HUES64 (cell line): ENCODE data around the gene RAD51D.

Experiments used
- H3K27ac ChIP-seq: 2 replicates; pipeline ENCODE4 v1.7.0; 2013; ENCODE audit warnings: low read depth, low read length, inconsistent platforms
- H3K27me3 ChIP-seq: 2 replicates; pipeline ENCODE4 v1.6.1; 2013; ENCODE audit warnings: mild to moderate bottlenecking, low read length; ENCODE audit not compliant: insufficient read depth
- H3K36me3 ChIP-seq: 2 replicates; pipeline ENCODE4 v1.6.1; 2013; ENCODE audit warnings: mild to moderate bottlenecking, low read length; ENCODE audit not compliant: insufficient read depth
- H3K4me1 ChIP-seq: 2 replicates; pipeline ENCODE4 v1.6.1; 2013; ENCODE audit warnings: mild to moderate bottlenecking, low read length, moderate library complexity; ENCODE audit not compliant: insufficient read depth
- H3K4me3 ChIP-seq: 2 replicates; pipeline ENCODE4 v1.5.1; 2013; ENCODE audit warnings: mild to moderate bottlenecking, low read length, moderate library complexity
- H3K9ac ChIP-seq: 2 replicates; pipeline ENCODE4 v1.6.1; 2013; ENCODE audit warnings: mild to moderate bottlenecking, low read depth, low read length
- H3K9me3 ChIP-seq: 2 replicates; pipeline ENCODE4 v1.6.1; 2013; ENCODE audit warnings: low read depth, low read length; ENCODE audit not compliant: insufficient read depth
- whole genome bisulfite sequencing: fragments of 150-250, 120-280 bp; methylation state at CpG from one replicate; pipeline ENCODE4 v1.1.7; 2013; ENCODE audit warnings: missing lambda C conversion rate; 5-methylcytosine and 5-hydroxymethylcytosine counted together

The RAD51D gene

DNA sequence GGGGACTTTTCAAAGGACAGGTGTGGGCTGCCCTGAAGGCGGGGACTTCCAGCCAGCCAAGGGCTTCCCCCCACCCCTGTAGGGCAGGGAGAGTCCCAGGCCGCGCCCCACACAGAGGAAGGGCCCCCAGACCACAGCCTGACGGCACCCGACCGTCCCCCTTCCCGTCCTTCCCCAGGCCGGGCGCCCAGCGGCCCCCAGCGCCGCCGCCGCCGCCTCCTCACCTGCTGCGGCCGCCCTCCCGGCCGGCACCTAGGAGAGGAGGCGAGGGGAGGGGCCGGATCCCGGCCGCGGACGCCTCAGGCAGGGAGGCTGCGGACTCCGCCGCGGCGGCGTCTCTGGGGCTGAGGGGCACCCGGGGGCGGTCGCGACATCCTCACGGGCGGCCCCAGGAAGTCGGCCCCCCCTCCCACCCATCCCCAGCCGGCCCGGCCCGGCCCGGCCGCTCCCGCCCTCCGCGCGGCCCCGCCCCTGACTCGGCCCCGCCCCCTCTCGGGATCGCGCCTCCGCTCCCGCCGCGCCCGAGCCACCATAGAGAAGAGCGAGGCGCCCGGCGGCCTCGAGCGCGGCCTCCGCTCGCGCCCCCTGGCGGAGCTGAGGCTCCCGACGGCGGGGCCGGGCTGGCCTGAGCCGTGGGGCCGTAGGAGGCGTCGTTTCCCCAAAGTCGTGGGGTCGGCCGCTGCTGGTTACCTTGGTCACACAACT is 30.6 kb downstream of the RAD51D start:
- H3K9me3 ChIP-seq, result no peaks in the 10 kb centered on the region
- under 1% methylated on average over 76 of the region's 80 CpGs for WGBS
- peaks cover 8% of the 10 kb centered on the region; the same call in 1 of the 2 replicates for H3K27me3 ChIP-seq
- peak overlapping the region; percentile 69 for H3K27ac ChIP-seq
- H3K9ac ChIP-seq, result peak overlapping the region; percentile 75
- H3K36me3 ChIP-seq, result no peaks in the 10 kb centered on the region
- H3K4me3 ChIP-seq, result peak overlapping the region; percentile 84
- peaks cover 39% of the 10 kb centered on the region for H3K4me1 ChIP-seq

GRCh38 chr17:35088356-35088880 is 31.2 kb downstream of the RAD51D start:
- Histone ChIP-seq H3K9ac (peak overlapping the region; percentile 75), H3K4me3 (peak overlapping the region; percentile 84), H3K27ac (peak overlapping the region; percentile 69), H3K36me3 (no peaks in the 10 kb centered on the region), H3K27me3 (peaks cover 8% of the 10 kb centered on the region; the same call in 1 of the 2 replicates), H3K4me1 (peaks cover 39% of the 10 kb centered on the region), H3K9me3 (no peaks in the 10 kb centered on the region)
- WGBS, result under 1% methylated on average over 26 of the region's 26 CpGs

DNA sequence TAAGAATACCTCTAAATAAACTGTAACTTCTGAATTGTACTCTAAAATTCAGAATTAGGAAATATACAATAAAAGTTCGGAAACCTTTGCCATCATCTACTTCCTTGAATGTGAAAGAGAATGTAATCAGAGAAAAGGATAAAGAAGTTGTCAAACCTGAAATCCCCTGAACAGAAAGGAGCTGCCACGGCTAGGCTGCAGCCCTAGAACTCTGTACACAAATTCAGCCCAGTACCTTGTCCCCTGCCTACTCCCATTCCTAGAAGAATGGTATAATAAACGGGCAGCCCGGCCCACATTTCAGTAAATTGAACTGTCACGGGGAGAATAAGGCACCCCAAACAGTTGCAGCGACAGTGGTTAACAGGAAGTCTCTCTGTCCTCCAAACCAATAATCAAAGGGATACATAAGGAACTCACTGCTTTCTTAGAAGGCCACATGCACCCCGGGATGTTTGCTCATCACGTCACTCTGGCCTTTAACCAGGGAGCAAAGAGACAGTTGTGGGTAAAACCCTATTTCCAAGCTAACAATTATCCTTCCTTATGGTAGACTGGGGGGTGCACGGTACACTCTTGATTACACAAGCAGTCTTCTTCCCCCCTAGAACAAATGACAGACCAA is 31.8 kb downstream of the RAD51D start:
- WGBS, result 38% methylated on average over 8 of the region's 9 CpGs
- H3K9ac ChIP-seq, result peak overlapping the region; percentile 75; the same call in 1 of the 2 replicates
- H3K4me1 ChIP-seq, result peaks cover 44% of the 10 kb centered on the region
- H3K27me3 ChIP-seq, result peaks cover 8% of the 10 kb centered on the region; the same call in 1 of the 2 replicates
- no peaks in the 10 kb centered on the region for H3K9me3 ChIP-seq
- H3K27ac ChIP-seq, result no peak overlapping the region
- H3K4me3 ChIP-seq, result peak overlapping the region; percentile 84
- H3K36me3 ChIP-seq, result no peaks in the 10 kb centered on the region

DNA sequence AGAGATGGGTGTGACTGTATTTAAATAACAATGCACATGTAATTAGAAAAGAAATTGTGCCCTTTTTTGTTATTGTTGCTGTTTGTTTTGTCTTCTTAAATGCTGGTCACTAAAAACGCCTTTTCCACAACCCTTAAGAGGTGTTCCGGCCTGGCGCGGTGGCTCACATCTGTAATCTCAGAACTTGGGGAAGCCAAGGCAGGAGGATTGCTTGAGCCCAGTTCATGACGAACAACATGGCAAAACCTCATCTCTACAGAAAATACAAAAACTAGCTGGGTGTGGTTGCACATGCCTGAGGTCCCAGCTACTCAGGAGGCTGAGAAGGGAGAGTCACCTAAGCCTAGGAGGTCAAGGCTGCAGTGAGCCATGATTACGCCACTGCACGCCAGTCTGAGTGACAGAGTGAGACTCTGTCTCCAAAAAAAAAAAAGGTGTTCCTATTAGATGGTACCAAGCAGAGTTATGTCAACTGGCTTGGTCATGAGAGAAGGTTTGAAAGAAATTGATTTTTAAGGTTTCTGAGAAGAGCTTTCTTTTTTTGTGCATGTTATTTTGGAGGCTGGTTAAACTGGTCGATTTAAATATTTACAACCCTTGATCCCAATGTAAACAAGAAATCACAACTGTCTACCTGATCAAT is 32.6 kb downstream of the RAD51D start:
- Histone ChIP-seq H3K4me1 (peaks cover 52% of the 10 kb centered on the region), H3K27ac (no peak overlapping the region), H3K9ac (no peak overlapping the region), H3K4me3 (peak overlapping the region; percentile 14; the same call in 1 of the 2 replicates), H3K27me3 (peaks cover 8% of the 10 kb centered on the region; the same call in 1 of the 2 replicates), H3K9me3 (no peaks in the 10 kb centered on the region), H3K36me3 (no peaks in the 10 kb centered on the region)
- 66% methylated on average over 8 of the region's 8 CpGs for WGBS

- H3K27ac ChIP-seq, result no peak overlapping the region
- H3K9me3 ChIP-seq, result no peaks in the 10 kb centered on the region
- H3K4me1 ChIP-seq, result peaks cover 60% of the 10 kb centered on the region
- H3K36me3 ChIP-seq, result no peaks in the 10 kb centered on the region
- H3K9ac ChIP-seq, result no peak overlapping the region
- 94% methylated on average over 8 of the region's 8 CpGs for WGBS
- no peak overlapping the region for H3K4me3 ChIP-seq
- peaks cover 8% of the 10 kb centered on the region; the same call in 1 of the 2 replicates for H3K27me3 ChIP-seq
Observed at GRCh38 chr17:35086164-35086563, 33.5 kb downstream of the RAD51D start.

DNA sequence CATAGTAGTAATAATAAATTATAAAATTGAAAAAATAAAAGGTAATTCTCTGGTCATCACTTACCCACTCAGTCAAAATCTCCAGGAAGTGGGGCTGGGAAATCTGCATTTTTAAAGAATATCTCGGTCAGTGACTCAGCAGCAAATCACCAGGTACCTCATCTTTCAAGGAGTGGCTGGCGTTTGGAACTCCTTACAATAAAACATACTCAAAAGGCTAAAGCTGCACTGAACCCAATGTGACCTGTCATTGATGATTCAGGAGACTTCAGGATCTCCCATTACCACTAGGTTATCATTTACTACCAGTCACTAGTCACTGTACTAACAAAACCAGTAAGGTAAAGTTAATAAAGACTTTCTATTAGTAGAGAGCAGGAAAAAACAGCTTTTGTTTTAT is 34.7 kb downstream of the RAD51D start:
- H3K9me3 ChIP-seq, result no peaks in the 10 kb centered on the region
- H3K4me1 ChIP-seq, result peaks cover 71% of the 10 kb centered on the region
- no peak overlapping the region; the same call in 1 of the 2 replicates for H3K27ac ChIP-seq
- H3K36me3 ChIP-seq, result no peaks in the 10 kb centered on the region
- peaks cover 8% of the 10 kb centered on the region; the same call in 1 of the 2 replicates for H3K27me3 ChIP-seq
- 49% methylated on average over 2 of the region's 2 CpGs for WGBS
- H3K9ac ChIP-seq, result no peak overlapping the region
- no peak overlapping the region for H3K4me3 ChIP-seq

DNA sequence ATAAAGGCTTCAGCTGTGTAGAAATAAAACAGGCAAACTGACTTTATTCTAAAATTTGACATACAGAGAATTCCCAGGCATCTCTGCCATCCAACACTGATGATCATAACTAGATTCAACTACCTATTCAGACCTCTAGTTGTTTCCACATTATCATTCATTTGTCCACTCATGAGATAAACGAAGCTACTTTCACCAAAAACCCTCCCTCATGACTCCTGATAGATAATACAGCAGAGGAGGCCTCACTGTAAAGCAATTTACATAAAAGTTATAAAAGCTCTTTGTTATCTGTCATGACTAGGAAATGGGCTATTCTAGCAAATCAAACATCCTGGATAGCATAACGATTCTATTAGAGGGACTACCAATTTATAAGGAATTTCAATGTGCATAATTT is 36.6 kb downstream of the RAD51D start:
- whole genome bisulfite sequencing, result 77% methylated on average over 2 of the region's 2 CpGs
- Histone ChIP-seq H3K27ac (no peak overlapping the region), H3K4me3 (no peak overlapping the region), H3K27me3 (peaks cover 3% of the 10 kb centered on the region; the same call in 1 of the 2 replicates), H3K9me3 (no peaks in the 10 kb centered on the region), H3K36me3 (no peaks in the 10 kb centered on the region), H3K9ac (no peak overlapping the region), H3K4me1 (peaks cover 65% of the 10 kb centered on the region)

GRCh38 chr17:35082073-35082657 is 37.5 kb downstream of the RAD51D start:
- 68% methylated on average over 3 of the region's 3 CpGs for WGBS
- H3K27ac ChIP-seq, result no peak overlapping the region
- H3K36me3 ChIP-seq, result no peaks in the 10 kb centered on the region
- H3K4me1 ChIP-seq, result peaks cover 56% of the 10 kb centered on the region
- H3K27me3 ChIP-seq, result no peaks in the 10 kb centered on the region
- no peak overlapping the region for H3K4me3 ChIP-seq
- H3K9ac ChIP-seq, result no peak overlapping the region
- H3K9me3 ChIP-seq, result no peaks in the 10 kb centered on the region

- WGBS, result no CpG with 5 or more reads among the region's 1 CpG
- H3K9me3 ChIP-seq, result no peaks in the 10 kb centered on the region
- no peak overlapping the region for H3K9ac ChIP-seq
- no peak overlapping the region for H3K27ac ChIP-seq
- H3K4me1 ChIP-seq, result peaks cover 51% of the 10 kb centered on the region
- H3K27me3 ChIP-seq, result no peaks in the 10 kb centered on the region
- H3K4me3 ChIP-seq, result no peak overlapping the region
- H3K36me3 ChIP-seq, result no peaks in the 10 kb centered on the region
Observed at GRCh38 chr17:35081638-35082037, 38.0 kb downstream of the RAD51D start.

DNA sequence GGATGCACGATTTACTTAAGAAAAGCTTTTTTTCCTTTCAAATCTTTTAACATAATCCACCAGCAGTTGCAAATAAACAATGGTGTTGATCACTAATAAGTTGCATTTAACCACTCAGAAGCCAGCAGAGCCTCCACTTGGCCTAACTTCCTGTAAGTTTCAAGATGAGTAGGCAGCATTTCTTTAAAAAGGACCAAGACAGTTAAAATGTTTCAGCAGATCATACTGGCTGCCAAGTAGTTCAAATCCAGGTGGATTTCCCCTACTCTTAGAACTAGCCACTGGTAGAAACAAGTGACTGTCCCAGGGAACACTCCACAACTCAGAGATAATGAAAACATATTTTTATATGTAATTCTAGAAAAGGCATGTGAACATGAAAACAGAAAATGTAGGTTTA is 39.1 kb downstream of the RAD51D start:
- no peaks in the 10 kb centered on the region for H3K36me3 ChIP-seq
- no peaks in the 10 kb centered on the region for H3K27me3 ChIP-seq
- H3K9ac ChIP-seq, result no peak overlapping the region
- peaks cover 40% of the 10 kb centered on the region for H3K4me1 ChIP-seq
- H3K9me3 ChIP-seq, result no peaks in the 10 kb centered on the region
- no peak overlapping the region for H3K4me3 ChIP-seq
- no CpG with 5 or more reads among the region's 1 CpG for WGBS
- H3K27ac ChIP-seq, result peak overlapping the region; percentile 34; the same call in 1 of the 2 replicates
